Subcutaneous adipose tissue (tissue), 4 donors: ENCODE results near the gene HSPA8. TPM values are rescaled to one million over a fixed set of nuclear protein-coding genes. Genes with fewer than 3 reads are reported as not detected.

Source experiments
- total RNA-seq, 4 donors: library from RNA; depleted of rRNA; stranded (reverse); fragments of >200 nt; gene quantifications; one replicate each; pipeline ENCODE4 v1.1.0, GENCODE V29; 2016
- TF ChIP-seq, protein P1 (sequence below): fragments of 450-650 bp; IDR thresholded peaks from one replicate; pipeline ENCODE4 v1.5.1; 2016; ENCODE audit warnings: low read depth, mild to moderate bottlenecking, control low read depth, antibody characterized with exemption, moderate library complexity

HSPA8 gene
- total RNA-seq, result 1,000 to 10,000 TPM in 1 of 4 donors, 100 to 1,000 TPM in 3; 391 to 2,318 (median 532) TPM

GRCh38 chr11:123061403-123062157, at the start of gene HSPA8:
Gene HSPA8, minus strand, starts transcription at chr11:123062136. Its CDS starts 812 bp downstream, at chr11:123061324.
- TF ChIP-seq, protein P1, sequence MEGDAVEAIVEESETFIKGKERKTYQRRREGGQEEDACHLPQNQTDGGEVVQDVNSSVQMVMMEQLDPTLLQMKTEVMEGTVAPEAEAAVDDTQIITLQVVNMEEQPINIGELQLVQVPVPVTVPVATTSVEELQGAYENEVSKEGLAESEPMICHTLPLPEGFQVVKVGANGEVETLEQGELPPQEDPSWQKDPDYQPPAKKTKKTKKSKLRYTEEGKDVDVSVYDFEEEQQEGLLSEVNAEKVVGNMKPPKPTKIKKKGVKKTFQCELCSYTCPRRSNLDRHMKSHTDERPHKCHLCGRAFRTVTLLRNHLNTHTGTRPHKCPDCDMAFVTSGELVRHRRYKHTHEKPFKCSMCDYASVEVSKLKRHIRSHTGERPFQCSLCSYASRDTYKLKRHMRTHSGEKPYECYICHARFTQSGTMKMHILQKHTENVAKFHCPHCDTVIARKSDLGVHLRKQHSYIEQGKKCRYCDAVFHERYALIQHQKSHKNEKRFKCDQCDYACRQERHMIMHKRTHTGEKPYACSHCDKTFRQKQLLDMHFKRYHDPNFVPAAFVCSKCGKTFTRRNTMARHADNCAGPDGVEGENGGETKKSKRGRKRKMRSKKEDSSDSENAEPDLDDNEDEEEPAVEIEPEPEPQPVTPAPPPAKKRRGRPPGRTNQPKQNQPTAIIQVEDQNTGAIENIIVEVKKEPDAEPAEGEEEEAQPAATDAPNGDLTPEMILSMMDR, result no peak

DNA sequence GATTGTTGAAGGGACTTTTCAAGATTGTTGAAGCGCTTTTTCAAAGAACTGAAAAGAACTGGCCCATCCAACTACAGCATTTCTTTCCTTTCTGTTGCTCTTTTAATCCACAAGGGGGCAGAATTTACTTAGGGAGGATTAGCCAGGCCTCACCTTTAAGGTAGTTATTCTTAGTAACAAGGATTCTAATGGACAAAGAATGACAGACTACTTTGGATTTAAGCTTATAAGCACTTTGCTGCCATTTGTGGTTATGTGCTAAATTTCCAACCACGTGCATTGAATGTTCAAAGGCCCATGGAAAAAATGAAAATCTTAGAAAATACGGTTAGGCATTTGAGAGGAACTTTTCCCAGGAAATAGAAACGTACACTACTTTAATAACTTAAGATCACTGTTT, 49.5 kb upstream of the HSPA8 start:
- TF ChIP-seq, protein P1, result no peak

- TF ChIP-seq, protein P1, result no peak
Measured at GRCh38 chr11:123110397-123110796, 48.5 kb upstream of the HSPA8 start.

GRCh38 chr11:123107945-123108495, 46.1 kb upstream of the HSPA8 start:
- TF ChIP-seq, protein P1, result no peak

DNA sequence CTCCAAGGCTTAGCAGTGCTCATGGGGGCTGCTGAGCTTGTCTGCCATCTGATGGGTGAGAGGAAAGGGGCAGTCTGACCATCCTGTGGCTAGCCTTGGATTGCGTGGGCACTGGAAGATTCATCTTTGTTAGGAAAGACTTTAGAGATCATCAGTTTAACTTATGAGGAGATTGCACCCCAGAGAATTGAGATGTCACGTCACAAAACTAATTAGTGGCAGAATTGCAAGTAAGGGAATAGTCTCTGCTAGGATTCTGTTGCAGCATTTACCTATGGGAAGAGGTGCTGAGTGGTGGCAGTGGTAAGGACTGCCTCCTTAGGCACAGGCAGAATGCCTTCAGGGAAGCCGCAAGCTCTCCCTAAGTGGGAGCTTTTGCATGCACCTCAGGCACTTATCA, 42.8 kb upstream of the HSPA8 start:
- TF ChIP-seq, protein P1, result no peak

DNA sequence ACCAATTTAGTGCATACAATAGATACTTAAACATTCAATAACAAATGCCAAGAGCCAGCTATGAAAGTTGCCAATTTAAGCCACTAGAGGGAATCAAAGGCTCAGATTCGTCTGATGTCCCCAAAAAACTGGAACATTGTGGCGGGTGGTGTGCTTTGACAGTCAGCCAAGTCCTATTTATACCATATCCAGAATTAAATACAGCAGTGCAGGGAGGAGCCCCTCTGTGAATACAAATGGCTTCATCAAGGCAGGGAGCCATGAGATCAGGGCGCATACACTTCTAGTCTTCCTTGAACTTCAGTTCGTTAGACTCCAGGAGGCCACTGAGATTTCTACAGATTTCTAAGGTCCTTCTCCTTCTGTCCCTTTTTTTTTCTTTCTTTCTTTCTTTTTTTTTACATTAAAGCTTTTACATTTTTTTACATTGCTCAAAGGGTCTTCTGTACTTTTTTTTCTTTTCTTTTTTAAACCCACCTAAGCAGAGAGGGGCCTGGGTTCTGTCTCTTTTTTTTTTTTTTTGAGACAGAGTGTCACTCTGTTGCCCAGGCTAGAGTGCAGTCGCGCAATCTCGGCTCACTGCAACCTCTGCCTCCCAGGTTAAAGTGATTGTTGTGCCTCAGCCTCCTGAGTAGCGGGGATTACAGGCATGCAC, 41.5 kb upstream of the HSPA8 start:
- TF ChIP-seq, protein P1, result no peak
